Adrenal gland (tissue), 5 donors: ENCODE measurements around the gene SSPN.

Source experiments
- POLR2A ChIP-seq, 2 donors: fragments of 450-650 bp; IDR thresholded peaks; one replicate each; pipeline ENCODE4 v1.6.1; 2017; ENCODE audit warnings: antibody characterized with exemption in 2 of 2, mild to moderate bottlenecking in 2 of 2, moderate library complexity in 1 of 2
- TF ChIP-seq, protein P1 (sequence below), 6 experiments: fragments of 450-650 bp in 4 of 6; fragments of 200-600 bp in 2 of 6; sonication (generic) in 1 of 6; IDR thresholded peaks; 1 replicate in 5 of 6; 2 replicates in 1 of 6; pipeline versions ENCODE4 v1.5.1 to v1.8.0; 2016 to 2021; ENCODE audit warnings: antibody characterized with exemption in 6 of 6, mild to moderate bottlenecking in 2 of 6, moderate library complexity in 1 of 6
- donor health status: DM: no; HTN: no; CAD: no.

DNA sequence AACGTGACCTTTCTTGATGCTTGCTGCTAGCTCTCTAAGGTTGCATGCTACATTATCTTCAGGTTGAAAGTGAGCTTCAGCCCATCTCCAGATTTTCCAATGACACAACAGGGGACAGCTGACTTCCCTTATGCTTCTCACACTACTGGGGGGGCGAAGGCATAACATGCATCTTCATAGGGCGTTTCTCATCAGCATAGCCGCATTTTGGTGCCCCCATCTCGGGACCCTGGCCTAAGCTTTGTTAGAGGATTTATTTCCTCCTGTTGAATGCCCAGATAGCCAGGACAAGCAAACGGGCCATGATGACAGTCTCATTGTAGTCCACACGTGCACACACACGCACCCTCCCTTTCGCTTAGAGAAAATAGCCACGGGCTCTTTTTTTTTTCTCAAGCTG, 30.7 kb downstream of the SSPN start:
- TF ChIP-seq, protein P1, sequence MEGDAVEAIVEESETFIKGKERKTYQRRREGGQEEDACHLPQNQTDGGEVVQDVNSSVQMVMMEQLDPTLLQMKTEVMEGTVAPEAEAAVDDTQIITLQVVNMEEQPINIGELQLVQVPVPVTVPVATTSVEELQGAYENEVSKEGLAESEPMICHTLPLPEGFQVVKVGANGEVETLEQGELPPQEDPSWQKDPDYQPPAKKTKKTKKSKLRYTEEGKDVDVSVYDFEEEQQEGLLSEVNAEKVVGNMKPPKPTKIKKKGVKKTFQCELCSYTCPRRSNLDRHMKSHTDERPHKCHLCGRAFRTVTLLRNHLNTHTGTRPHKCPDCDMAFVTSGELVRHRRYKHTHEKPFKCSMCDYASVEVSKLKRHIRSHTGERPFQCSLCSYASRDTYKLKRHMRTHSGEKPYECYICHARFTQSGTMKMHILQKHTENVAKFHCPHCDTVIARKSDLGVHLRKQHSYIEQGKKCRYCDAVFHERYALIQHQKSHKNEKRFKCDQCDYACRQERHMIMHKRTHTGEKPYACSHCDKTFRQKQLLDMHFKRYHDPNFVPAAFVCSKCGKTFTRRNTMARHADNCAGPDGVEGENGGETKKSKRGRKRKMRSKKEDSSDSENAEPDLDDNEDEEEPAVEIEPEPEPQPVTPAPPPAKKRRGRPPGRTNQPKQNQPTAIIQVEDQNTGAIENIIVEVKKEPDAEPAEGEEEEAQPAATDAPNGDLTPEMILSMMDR (IDR thresholded peaks at IDR 0.05) = no peak
- no peak for TF ChIP-seq POLR2A (IDR thresholded peaks at IDR 0.05)
